Hematopoietic multipotent progenitor cell treated with erythropoietin and hydrocortisone succinate and interleukin-3 and kit ligand, for 17 days (in vitro differentiated cells): ENCODE results near the gene PIMREG.

ENCODE experiments used
- DNase-seq: peaks from one replicate; pipeline ENCODE4 v3.0.0-alpha.2; 2015; ENCODE audit warnings: low spot score

PIMREG gene

GRCh38 chr17:6462692-6463091 is 18.4 kb downstream of the PIMREG start:
- no peak for DNase-seq

- no peak for DNase-seq
Observed at GRCh38 chr17:6463616-6464445, 19.6 kb downstream of the PIMREG start.

- DNase-seq, result no peak
Observed at GRCh38 chr17:6464446-6465041, 20.3 kb downstream of the PIMREG start.

- no peak for DNase-seq
Observed at GRCh38 chr17:6465206-6466003, 21.1 kb downstream of the PIMREG start.

GRCh38 chr17:6467567-6467966 is 23.3 kb downstream of the PIMREG start:
- DNase-seq, result no peak

- no peak for DNase-seq
Observed at GRCh38 chr17:6468051-6468790, 24.0 kb downstream of the PIMREG start.

- no peak for DNase-seq
Observed at GRCh38 chr17:6470146-6470718, 26.0 kb downstream of the PIMREG start.

- no peak for DNase-seq
Observed at GRCh38 chr17:6470751-6471521, 26.7 kb downstream of the PIMREG start.

- DNase-seq, result no peak
Observed at GRCh38 chr17:6471531-6472465, 27.5 kb downstream of the PIMREG start.

- no peak for DNase-seq
Observed at GRCh38 chr17:6472517-6472916, 28.3 kb downstream of the PIMREG start.

GRCh38 chr17:6473128-6473767 is 29.0 kb downstream of the PIMREG start:
- peak; percentile 64 for DNase-seq

GRCh38 chr17:6474376-6474775 is 30.1 kb downstream of the PIMREG start:
- no peak for DNase-seq

GRCh38 chr17:6474906-6475305 is 30.7 kb downstream of the PIMREG start:
- DNase-seq, result no peak

GRCh38 chr17:6475411-6475810 is 31.2 kb downstream of the PIMREG start:
- no peak for DNase-seq

GRCh38 chr17:6476076-6476809 is 32.0 kb downstream of the PIMREG start:
- DNase-seq, result no peak

- no peak for DNase-seq
Observed at GRCh38 chr17:6476810-6477179, 32.5 kb downstream of the PIMREG start.

- no peak for DNase-seq
Observed at GRCh38 chr17:6477831-6478383, 33.7 kb downstream of the PIMREG start.

GRCh38 chr17:6478486-6478885 is 34.2 kb downstream of the PIMREG start:
- no peak for DNase-seq
